Renal cortical epithelial cell (primary cell): ENCODE measurements around the gene VGLL1. TPM values are rescaled to one million over a fixed set of nuclear protein-coding genes. Genes with fewer than 3 reads are reported as not detected.

Source experiments
- DNase-seq: peaks from one replicate; pipeline ENCODE4 v3.0.0-alpha.2; 2011; ENCODE audit warnings: low read depth
- total RNA-seq: library from RNA; depleted of rRNA; stranded (reverse); fragments of >200 nt; gene quantifications from 2 replicates; pipeline ENCODE4 v1.2.3, GENCODE V29; 2014

Gene VGLL1
- total RNA-seq, 1 donor from 2014 or later: not detected

GRCh38 chrX:136551410-136551809, 19.4 kb downstream of the VGLL1 start:
- DNase-seq: no peak

- no peak for DNase-seq
Measured at GRCh38 chrX:136555694-136556093, 23.7 kb downstream of the VGLL1 start.

DNA sequence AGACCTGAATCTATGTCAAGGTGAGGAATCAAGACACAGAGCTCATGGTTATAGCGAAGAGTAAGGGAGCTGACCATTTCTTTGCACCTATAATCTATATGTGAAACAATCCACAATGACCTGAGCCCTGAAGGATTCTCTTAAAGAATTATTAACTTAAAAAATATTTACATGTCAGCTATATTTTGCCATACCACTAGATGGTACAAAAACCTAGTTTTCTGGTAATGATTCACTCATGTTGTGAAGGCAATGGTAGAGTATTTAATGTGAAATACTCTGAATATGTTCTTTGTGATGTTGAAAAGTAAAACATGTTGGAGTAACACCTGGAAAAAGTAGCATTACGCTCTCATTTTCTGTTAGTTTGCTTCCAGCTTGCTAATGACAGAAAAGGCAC, 40.0 kb downstream of the VGLL1 start:
- DNase-seq: no peak

DNA sequence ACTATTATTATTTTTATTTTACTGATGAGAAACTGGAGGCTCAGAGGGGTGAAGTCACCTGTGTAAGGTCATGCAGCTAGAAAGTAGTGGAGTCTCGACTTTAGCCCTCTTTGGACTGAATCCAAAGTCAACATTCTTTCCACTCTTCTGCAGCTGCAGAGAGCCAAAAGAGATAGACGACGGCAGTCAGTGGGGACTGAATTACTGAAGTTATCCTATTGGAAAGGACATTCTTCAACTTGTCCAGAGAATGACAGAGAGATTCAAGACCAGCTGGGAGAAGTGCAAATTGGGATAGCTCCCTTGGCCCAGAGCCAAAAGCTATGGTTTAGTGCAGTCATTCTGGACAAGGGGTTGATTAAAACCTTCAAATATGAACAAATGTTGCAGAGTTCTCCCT, 42.5 kb downstream of the VGLL1 start:
- no peak for DNase-seq

DNA sequence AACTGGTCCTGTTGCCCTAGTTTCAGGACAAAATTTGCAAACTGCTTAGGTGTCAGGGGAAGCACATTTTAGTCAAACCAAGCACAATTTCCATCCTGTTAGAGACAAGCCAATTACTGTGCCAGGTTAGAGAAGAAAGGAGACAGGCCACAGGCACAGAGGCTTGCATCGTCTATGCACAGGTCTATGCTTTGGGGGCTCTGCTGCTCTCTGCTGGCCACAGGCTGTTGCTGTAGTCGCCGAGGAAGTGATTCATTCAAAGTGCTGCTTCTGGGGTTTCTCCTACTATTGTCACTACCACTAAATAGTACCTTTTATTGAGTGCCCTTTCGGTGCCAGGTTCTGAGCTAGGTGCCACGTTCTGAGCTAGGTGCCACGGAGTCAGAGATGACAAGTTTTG, 45.5 kb downstream of the VGLL1 start:
- peak; percentile 26 for DNase-seq

GRCh38 chrX:136580316-136580715, 48.3 kb downstream of the VGLL1 start:
- DNase-seq: no peak

GRCh38 chrX:136582624-136583023, 50.6 kb downstream of the VGLL1 start:
- DNase-seq: no peak

DNA sequence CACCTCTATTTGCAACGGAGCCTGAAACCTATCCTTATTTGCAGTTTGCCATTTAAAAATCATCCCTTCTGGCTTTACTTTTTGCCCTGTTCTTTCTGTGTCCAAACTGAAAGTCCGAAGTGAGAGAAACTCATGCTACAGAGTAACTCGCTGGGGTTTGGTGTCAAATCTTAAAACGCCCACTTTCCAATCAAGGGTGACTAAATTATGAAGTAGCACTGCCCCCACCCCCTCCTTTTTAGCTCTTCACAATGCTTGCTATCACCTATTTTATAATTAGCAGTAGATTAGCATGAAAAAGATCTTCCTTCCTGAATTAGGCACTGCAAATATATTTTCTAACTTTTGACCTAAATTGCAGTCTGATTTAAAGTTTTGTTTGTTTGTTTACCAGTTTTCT, 52.5 kb downstream of the VGLL1 start:
- DNase-seq: no peak

- DNase-seq: no peak
Measured at GRCh38 chrX:136585262-136585661, 53.2 kb downstream of the VGLL1 start.

- no peak for DNase-seq
Measured at GRCh38 chrX:136585960-136586359, 53.9 kb downstream of the VGLL1 start.

DNA sequence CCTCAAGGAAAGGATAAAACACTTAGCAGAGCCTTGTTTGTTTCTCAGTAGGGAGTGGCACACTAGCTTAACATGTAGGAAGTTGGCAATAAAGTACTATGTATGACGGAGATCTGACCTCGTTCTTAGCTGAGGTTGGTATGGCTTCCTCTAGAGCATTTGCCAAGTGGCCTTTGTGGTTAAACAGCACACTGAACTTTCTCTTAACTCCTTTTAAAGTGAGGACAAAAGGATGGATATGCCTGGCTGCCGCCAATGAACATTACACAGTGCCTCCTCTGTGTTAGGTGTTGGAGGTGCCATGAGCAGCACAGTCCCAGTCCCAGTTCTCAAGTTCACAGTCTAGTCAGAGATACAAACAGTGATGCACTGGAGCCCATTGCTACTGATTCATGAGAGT, 54.4 kb downstream of the VGLL1 start:
- peak; percentile 2 for DNase-seq

DNA sequence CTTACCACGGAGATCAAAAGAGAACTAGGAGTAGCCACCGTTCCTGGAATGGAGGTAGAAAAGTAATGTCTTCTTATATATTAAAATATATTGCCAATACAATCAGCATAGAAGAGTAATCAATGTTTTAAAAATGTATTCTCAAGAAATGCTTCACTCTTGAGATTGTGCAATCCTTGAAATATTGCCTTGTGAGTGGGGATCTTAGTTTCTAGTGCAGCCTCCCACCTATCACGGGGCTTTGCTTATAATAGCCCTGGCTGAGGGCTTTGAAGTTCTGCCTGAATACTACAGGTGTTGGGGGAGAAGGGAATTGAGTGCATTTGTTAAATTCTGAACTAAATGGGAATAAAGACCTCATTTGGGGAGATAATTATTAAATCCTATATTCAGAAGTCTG, 55.5 kb downstream of the VGLL1 start:
- DNase-seq: no peak

DNA sequence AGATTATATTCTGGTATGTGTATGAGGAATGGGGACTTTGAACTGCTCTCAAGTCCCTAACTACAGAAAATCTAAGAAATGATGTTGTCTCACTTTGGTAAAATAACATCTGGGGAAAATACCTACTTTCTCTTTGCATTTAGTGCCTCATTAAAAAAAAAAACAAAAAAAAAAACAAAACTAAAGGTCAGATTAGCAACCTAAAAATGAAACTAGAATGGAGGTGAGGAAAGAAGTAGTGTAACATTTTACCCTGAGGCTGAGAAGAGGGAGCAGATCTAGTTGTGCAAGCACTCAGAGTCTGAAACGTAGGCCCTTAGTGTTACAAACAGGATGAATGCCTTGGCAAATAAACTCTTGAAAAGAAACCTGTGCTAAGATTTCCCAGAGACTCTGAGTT, 56.0 kb downstream of the VGLL1 start:
- peak; percentile 27 for DNase-seq

DNA sequence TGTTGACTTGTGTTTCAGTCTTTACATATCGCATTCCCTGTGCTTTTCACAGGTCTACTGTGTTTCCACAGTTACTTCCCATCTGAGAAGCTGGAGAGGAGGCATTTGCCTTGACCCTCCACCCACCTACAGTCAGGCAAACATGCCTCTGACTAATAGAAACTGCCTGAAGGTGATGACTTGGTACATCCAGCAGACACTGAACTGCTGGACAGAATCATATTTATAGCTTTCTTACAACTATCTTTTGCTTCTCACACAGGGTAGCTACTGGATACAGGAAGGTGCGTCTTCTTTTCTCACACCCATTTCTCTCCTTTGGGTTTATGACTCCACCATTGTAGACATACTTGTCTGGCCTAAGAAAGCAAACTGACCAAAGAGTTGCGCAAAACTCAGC, 58.0 kb downstream of the VGLL1 start:
- DNase-seq: peak; percentile 35

GRCh38 chrX:136597356-136597755, 65.3 kb downstream of the VGLL1 start:
- DNase-seq: no peak

GRCh38 chrX:136597954-136598353, 65.9 kb downstream of the VGLL1 start:
- DNase-seq: no peak

- no peak for DNase-seq
Measured at GRCh38 chrX:136598631-136599030, 66.6 kb downstream of the VGLL1 start.

GRCh38 chrX:136600059-136600458, 68.0 kb downstream of the VGLL1 start:
- DNase-seq: no peak

Other genes with a start within 250 kb of the VGLL1 start
- gene ADGRG4, start 231.3 kb upstream of the VGLL1 start, total RNA-seq: under 0.01 TPM in 1 of 2 replicates, not detected in the other
- 0.05 TPM in 1 of 2 replicates, not detected in the other for gene BRS3, start 44.3 kb upstream of the VGLL1 start, total RNA-seq
- gene HTATSF1, start 34.6 kb upstream of the VGLL1 start, total RNA-seq: 20.5 and 65.0 TPM in 2 replicates
- not detected in 2 replicates for gene CD40LG, start 115.9 kb downstream of the VGLL1 start, total RNA-seq
- 1.4 and 6.9 TPM in 2 replicates for gene ARHGEF6, start 248.7 kb downstream of the VGLL1 start, total RNA-seq